ENCODE data around the gene MKLN1. TPM values are rescaled to one million over a fixed set of nuclear protein-coding genes. Genes with fewer than 3 reads are reported as not detected.

MKLN1 gene
- total and polyA plus RNA-seq, 7 experiments from 2014 or later = 30.8 to 69.8 (median 56.7) TPM

- H3K4me1 ChIP-seq (ENCODE audit: control insufficient read depth in 2 of 2, insufficient read depth in 2 of 2, low read length in 2 of 2) = peaks cover 22 to 39% of the 10 kb centered on the region in 2 donors
- intact Hi-C loops (cut with micrococcal nuclease) = loop anchor here (5.0 kb wide), 3 partner anchors 97 to 1373 kb away; partner anchors contain the start of gene UBE2H (in 1 of the 2)
- H3K27ac ChIP-seq (ENCODE audit: low read depth, low read length) = no peak overlapping the region
- Mint-ChIP-seq H3K4me1 (peaks cover 26 to 77% (median 63%) of the 10 kb centered on the region in 7 donors), H3K27ac (peak overlapping the region in 8 of 9 donors; percentile 0 to 68 (median 60)), H3K9me3 (peaks cover 0 to 3% (median 0%) of the 10 kb centered on the region in 11 donors), H3K27me3 (no peaks in the 10 kb centered on the region), H3K4me3 (peak overlapping the region; percentile 3 to 99 (median 56)), H3K36me3 (peaks cover 0 to 15% (median 0%) of the 10 kb centered on the region in 5 donors)
- POLR2A ChIA-PET = interaction anchor here (0.6 to 1.8 kb wide), 7 partner anchors 17 to 254 kb away, joined by 3 to 7 read pairs (median 4); no protein-coding TSS in a partner anchor
- no peaks in the 10 kb centered on the region for H3K27me3 ChIP-seq (ENCODE audit: control insufficient read depth in 2 of 2, insufficient read depth in 2 of 2, low read length in 2 of 2)
- ATAC-seq (no peak), DNase-seq (peak in 1 of 9 donors; percentile 24)
- no peak overlapping the region for H3K4me3 ChIP-seq (ENCODE audit: low read length)
- H3K9me3 ChIP-seq (ENCODE audit: control insufficient read depth in 2 of 3, low read length in 3 of 3) = no peaks in the 10 kb centered on the region
- CTCF ChIA-PET = interaction anchor here (0.6 to 0.7 kb wide), 2 partner anchors 101 to 263 kb away, joined by 3 read pairs; no protein-coding TSS in a partner anchor
- peaks cover 0 to 10% (median 0%) of the 10 kb centered on the region in 3 experiments for H3K36me3 ChIP-seq (ENCODE audit: control insufficient read depth in 2 of 3, insufficient read depth in 3 of 3, low read length in 3 of 3)
Observed at GRCh38 chr7:131325179-131325840, 2.4 kb upstream of the MKLN1 start.

- H3K27me3 ChIP-seq (ENCODE audit: control insufficient read depth in 2 of 2, insufficient read depth in 2 of 2, low read length in 2 of 2) = no peaks in the 10 kb centered on the region
- H3K4me3 ChIP-seq (ENCODE audit: low read length) = peak overlapping the region; percentile 88
- ChIA-PET CTCF (no interaction called here), POLR2A (interaction anchor here (0.6 to 2.5 kb wide), 9 partner anchors 10 to 435 kb away, joined by 3 to 22 read pairs (median 5); no protein-coding TSS in a partner anchor)
- Mint-ChIP-seq H3K9me3 (peaks cover 0 to 2% (median 0%) of the 10 kb centered on the region in 11 donors), H3K27ac (peak overlapping the region; percentile 86 to 99 (median 97)), H3K4me1 (peaks cover 34 to 87% (median 73%) of the 10 kb centered on the region in 7 donors), H3K36me3 (peaks cover 0 to 13% (median 0%) of the 10 kb centered on the region in 5 donors), H3K4me3 (peak overlapping the region; percentile 88 to 100 (median 94)), H3K27me3 (no peaks in the 10 kb centered on the region)
- ATAC-seq (no peak), DNase-seq (no peak)
- H3K36me3 ChIP-seq (ENCODE audit: control insufficient read depth in 2 of 3, insufficient read depth in 3 of 3, low read length in 3 of 3) = peaks cover 0 to 10% (median 0%) of the 10 kb centered on the region in 3 experiments
- H3K9me3 ChIP-seq (ENCODE audit: control insufficient read depth in 2 of 3, low read length in 3 of 3) = no peaks in the 10 kb centered on the region
- peak overlapping the region; percentile 94 for H3K27ac ChIP-seq (ENCODE audit: low read depth, low read length)
- peaks cover 26 to 43% of the 10 kb centered on the region in 2 donors for H3K4me1 ChIP-seq (ENCODE audit: control insufficient read depth in 2 of 2, insufficient read depth in 2 of 2, low read length in 2 of 2)
- intact Hi-C loops (cut with micrococcal nuclease) = loop anchor here (2.0 to 5.0 kb wide), 8 partner anchors 14 to 1374 kb away; partner anchors contain the start of genes KLHDC10 (in 1 of the 2) and UBE2H (in 1 of the 2)
Observed at GRCh38 chr7:131326576-131326975, 1.1 kb upstream of the MKLN1 start.

GRCh38 chr7:131327049-131327625 lies 539 bp upstream of the MKLN1 start:
- Mint-ChIP-seq H3K4me3 (peak overlapping the region; percentile 88 to 100 (median 94)), H3K4me1 (peaks cover 35 to 86% (median 71%) of the 10 kb centered on the region in 7 donors), H3K27ac (peak overlapping the region; percentile 86 to 99 (median 97)), H3K27me3 (no peaks in the 10 kb centered on the region), H3K36me3 (peaks cover 0 to 13% (median 0%) of the 10 kb centered on the region in 5 donors), H3K9me3 (no peaks in the 10 kb centered on the region)
- peaks cover 0 to 10% (median 0%) of the 10 kb centered on the region in 3 experiments for H3K36me3 ChIP-seq (ENCODE audit: control insufficient read depth in 2 of 3, insufficient read depth in 3 of 3, low read length in 3 of 3)
- H3K4me3 ChIP-seq (ENCODE audit: low read length) = peak overlapping the region; percentile 88
- H3K9me3 ChIP-seq (ENCODE audit: control insufficient read depth in 2 of 3, low read length in 3 of 3) = no peaks in the 10 kb centered on the region
- peaks cover 26 to 43% of the 10 kb centered on the region in 2 donors for H3K4me1 ChIP-seq (ENCODE audit: control insufficient read depth in 2 of 2, insufficient read depth in 2 of 2, low read length in 2 of 2)
- H3K27me3 ChIP-seq (ENCODE audit: control insufficient read depth in 2 of 2, insufficient read depth in 2 of 2, low read length in 2 of 2) = no peaks in the 10 kb centered on the region
- ChIA-PET CTCF (interaction anchor here (0.6 kb wide), 1 partner anchor 257 kb away, joined by 3 read pairs; no protein-coding TSS in a partner anchor), POLR2A (interaction anchor here (0.5 to 2.5 kb wide), 12 partner anchors 9 to 436 kb away, joined by 3 to 22 read pairs (median 4); no protein-coding TSS in a partner anchor)
- DNase-seq (peak in 4 of 9 donors; percentile 6 to 23 (median 15)), ATAC-seq (peak; percentile 7)
- intact Hi-C loops (cut with micrococcal nuclease) = loop anchor here (1.0 to 5.0 kb wide), 11 partner anchors 9 to 1375 kb away; partner anchors contain the start of genes KLHDC10 (in 1 of the 2) and UBE2H (in 1 of the 2)
- H3K27ac ChIP-seq (ENCODE audit: low read depth, low read length) = peak overlapping the region; percentile 94

GRCh38 chr7:131328377-131329175 lies 900 bp downstream of the MKLN1 start:
- Histone ChIP-seq H3K27ac (ENCODE audit: low read depth, low read length) (peak overlapping the region; percentile 94), H3K4me3 (ENCODE audit: low read length) (peak overlapping the region; percentile 88), H3K36me3 (ENCODE audit: control insufficient read depth in 2 of 3, insufficient read depth in 3 of 3, low read length in 3 of 3) (peaks cover 0 to 10% (median 0%) of the 10 kb centered on the region in 3 experiments), H3K9me3 (ENCODE audit: control insufficient read depth in 2 of 3, low read length in 3 of 3) (no peaks in the 10 kb centered on the region), H3K27me3 (ENCODE audit: control insufficient read depth in 2 of 2, insufficient read depth in 2 of 2, low read length in 2 of 2) (no peaks in the 10 kb centered on the region), H3K4me1 (ENCODE audit: control insufficient read depth in 2 of 2, insufficient read depth in 2 of 2, low read length in 2 of 2) (peaks cover 26 to 43% of the 10 kb centered on the region in 2 donors)
- H3K27me3 Mint-ChIP-seq = no peaks in the 10 kb centered on the region
- no peaks in the 10 kb centered on the region for H3K9me3 Mint-ChIP-seq
- DNase-seq (no peak), ATAC-seq (peak; percentile 0)
- peaks cover 32 to 84% (median 69%) of the 10 kb centered on the region in 7 donors for H3K4me1 Mint-ChIP-seq
- POLR2A ChIA-PET = interaction anchor here (0.9 to 2.5 kb wide), 8 partner anchors 8 to 388 kb away, joined by 3 to 22 read pairs (median 5); no protein-coding TSS in a partner anchor
- intact Hi-C loops (cut with micrococcal nuclease) = loop anchor here (1.0 to 5.0 kb wide), 4 partner anchors 93 to 1376 kb away; partner anchors contain the start of gene UBE2H (in 1 of the 2)
- peak overlapping the region; percentile 86 to 99 (median 97) for H3K27ac Mint-ChIP-seq
- peaks cover 0 to 16% (median 0%) of the 10 kb centered on the region in 5 donors for H3K36me3 Mint-ChIP-seq
- CTCF ChIA-PET = interaction anchor here (0.7 kb wide), 1 partner anchor 24 kb away, joined by 3 read pairs; no protein-coding TSS in a partner anchor
- peak overlapping the region; percentile 88 to 100 (median 94) for H3K4me3 Mint-ChIP-seq

GRCh38 chr7:131329176-131329570 lies 1.5 kb downstream of the MKLN1 start:
- Mint-ChIP-seq H3K4me3 (peak overlapping the region; percentile 88 to 100 (median 94)), H3K27me3 (no peaks in the 10 kb centered on the region), H3K27ac (peak overlapping the region in 8 of 9 donors; percentile 42 to 99 (median 95)), H3K4me1 (peaks cover 31 to 84% (median 70%) of the 10 kb centered on the region in 7 donors), H3K9me3 (peaks cover 0 to 3% (median 0%) of the 10 kb centered on the region in 11 donors), H3K36me3 (peaks cover 0 to 21% (median 5%) of the 10 kb centered on the region in 5 donors)
- Histone ChIP-seq H3K4me3 (ENCODE audit: low read length) (peak overlapping the region; percentile 88), H3K27me3 (ENCODE audit: control insufficient read depth in 2 of 2, insufficient read depth in 2 of 2, low read length in 2 of 2) (no peaks in the 10 kb centered on the region), H3K9me3 (ENCODE audit: control insufficient read depth in 2 of 3, low read length in 3 of 3) (no peaks in the 10 kb centered on the region), H3K4me1 (ENCODE audit: control insufficient read depth in 2 of 2, insufficient read depth in 2 of 2, low read length in 2 of 2) (peaks cover 26 to 38% of the 10 kb centered on the region in 2 donors), H3K36me3 (ENCODE audit: control insufficient read depth in 2 of 3, insufficient read depth in 3 of 3, low read length in 3 of 3) (peaks cover 0 to 10% (median 0%) of the 10 kb centered on the region in 3 experiments), H3K27ac (ENCODE audit: low read depth, low read length) (peak overlapping the region; percentile 94)
- ChIA-PET CTCF (no interaction called here), POLR2A (interaction anchor here (0.9 to 2.5 kb wide), 2 partner anchors 222 to 389 kb away, joined by 3 to 22 read pairs; no protein-coding TSS in a partner anchor)
- no peak for ATAC-seq
- intact Hi-C loops (cut with micrococcal nuclease) = loop anchor here (5.0 kb wide), 3 partner anchors 93 to 1377 kb away; partner anchors contain the start of gene UBE2H (in 1 of the 2)
- no peak for DNase-seq
